Endothelial cell of umbilical vein (primary cell): Measurements from ENCODE around the gene NEU3. TPM values are rescaled to one million over a fixed set of nuclear protein-coding genes. Genes with fewer than 3 reads are reported as not detected.

Experiments
- BruUV-seq: library from RNA; stranded (reverse); fragments of 400-500 nt; replicated peaks from 2 replicates; lab custom pipeline; 2021; lab: Mats Ljungman, UMichigan
- CTCF ChIA-PET: fragments of 300-600, 350-600 bp; sonication (Branson Sonifier 250); formaldehyde crosslinking; loops from one replicate; lab custom pipeline; 2021; ENCODE audit warnings: antibody characterized with exemption, inconsistent platforms; lab: Charles Lee
- POLR2A ChIA-PET: fragments of 300-600, 350-600 bp; sonication (Branson Sonifier 250); formaldehyde crosslinking; loops from one replicate; lab custom pipeline; 2021; ENCODE audit warnings: antibody characterized with exemption, inconsistent platforms; lab: Charles Lee
- DNase-seq: peaks from one replicate; pipeline ENCODE4 v3.0.0-alpha.2; 2011; ENCODE audit warnings: low read depth, low spot score
- FAIRE-seq: peaks from 2 replicates; lab custom pipeline; 2011; peaks lifted over from hg19 to GRCh38; lab: Jason Lieb, UNC
- H2AFZ ChIP-seq: 2 replicates; pipeline ENCODE4 v1.6.0; 2012; ENCODE audit warnings: low read depth, low read length, control low read depth, inconsistent platforms
- H3K27ac ChIP-seq: 2 replicates; pipeline ENCODE4 v1.5.1; 2011; ENCODE audit warnings: low read depth, mild to moderate bottlenecking, control low read depth, low read length, moderate library complexity; ENCODE audit not compliant: insufficient read depth
- H3K27me3 ChIP-seq, 2 experiments: 2 replicates each; pipeline versions ENCODE4 v1.6.0 to v1.6.1; 2011; ENCODE audit warnings: low read length in 2 of 2, mixed read lengths in 1 of 2; ENCODE audit not compliant: control insufficient read depth in 2 of 2, insufficient read depth in 2 of 2
- H3K36me3 ChIP-seq, 2 experiments: 2 replicates in 1 of 2; 3 replicates in 1 of 2; pipeline ENCODE4 v1.5.1; 2011; ENCODE audit warnings: low read length in 2 of 2, mild to moderate bottlenecking in 1 of 2, moderate library complexity in 1 of 2; ENCODE audit not compliant: control insufficient read depth in 2 of 2, insufficient read depth in 2 of 2; ENCODE audit errors: extremely low read depth in 1 of 2
- H3K4me1 ChIP-seq: 3 replicates; pipeline ENCODE4 v1.5.1; 2011; ENCODE audit warnings: mild to moderate bottlenecking, low read length; ENCODE audit not compliant: control insufficient read depth, insufficient read depth; ENCODE audit errors: extremely low read depth
- H3K4me2 ChIP-seq: 2 replicates; pipeline ENCODE4 v1.6.1; 2011; ENCODE audit warnings: low read length, control low read depth, mixed read lengths; ENCODE audit not compliant: insufficient read depth
- H3K4me3 ChIP-seq, 3 experiments: fragments of 200-600 bp in 1 of 3; sonication (generic), shearing (Covaris generic) in 1 of 3; replicated peaks in 1 of 3; 2 replicates each; pipeline ENCODE4 v1.5.1; 2011 to 2016; ENCODE audit warnings: control low read depth in 3 of 3, low read length in 3 of 3, mild to moderate bottlenecking in 2 of 3, inconsistent platforms in 1 of 3, low read depth in 1 of 3, moderate library complexity in 1 of 3; ENCODE audit not compliant: insufficient read depth in 1 of 3
- H3K79me2 ChIP-seq: 2 replicates; pipeline ENCODE4 v1.6.0; 2012; ENCODE audit warnings: low read length, inconsistent platforms; ENCODE audit not compliant: control insufficient read depth, insufficient read depth
- H3K9ac ChIP-seq: replicated peaks from 2 replicates; pipeline ENCODE3; 2011; ENCODE audit warnings: low read length, control low read depth; ENCODE audit not compliant: insufficient read depth; ENCODE audit errors: extremely low read depth
- H3K9me1 ChIP-seq: replicated peaks from 3 replicates; pipeline ENCODE4 v1.6.0; 2011; ENCODE audit warnings: mild to moderate bottlenecking, low read length; ENCODE audit not compliant: control insufficient read depth, insufficient read depth; ENCODE audit errors: extremely low read depth
- H3K9me3 ChIP-seq: replicated peaks from 2 replicates; pipeline ENCODE4 v1.5.1; 2012; ENCODE audit warnings: low read length, inconsistent platforms; ENCODE audit not compliant: control insufficient read depth, insufficient read depth
- H4K20me1 ChIP-seq: replicated peaks from 2 replicates; pipeline ENCODE3; 2011; ENCODE audit warnings: mild to moderate bottlenecking, low read length; ENCODE audit not compliant: control insufficient read depth, insufficient read depth; ENCODE audit errors: extremely low read depth
- EZH2 ChIP-seq: IDR thresholded peaks from 2 replicates; pipeline ENCODE4 v1.6.1; 2012; ENCODE audit warnings: borderline replicate concordance, low read depth, mild to moderate bottlenecking, moderate library complexity, low read length, inconsistent platforms; ENCODE audit not compliant: severe bottlenecking
- FOS ChIP-seq: IDR thresholded peaks from 2 replicates; pipeline ENCODE4 v1.6.1; 2011; ENCODE audit warnings: mild to moderate bottlenecking, low read length, moderate library complexity, borderline replicate concordance; ENCODE audit not compliant: insufficient read depth
- GATA2 ChIP-seq: IDR thresholded peaks from 2 replicates; pipeline ENCODE4 v1.7.0; 2011; ENCODE audit warnings: low read depth, mild to moderate bottlenecking, moderate library complexity, mixed read lengths, low read length; ENCODE audit not compliant: insufficient read length, insufficient read depth
- JUN ChIP-seq: IDR thresholded peaks from 2 replicates; pipeline ENCODE4 v1.6.1; 2011; ENCODE audit warnings: borderline replicate concordance, low read depth; ENCODE audit not compliant: insufficient read length, insufficient read depth
- MYC ChIP-seq: IDR thresholded peaks from one replicate; pipeline ENCODE4 v1.6.1; 2011; ENCODE audit warnings: mild to moderate bottlenecking, low read depth, low read length
- POLR2A ChIP-seq: IDR thresholded peaks from 2 replicates; pipeline ENCODE4 v1.6.1; 2012; ENCODE audit warnings: low read depth, mild to moderate bottlenecking, control low read depth, low read length
- POLR2AphosphoS5 ChIP-seq: IDR thresholded peaks from 2 replicates; pipeline ENCODE4 v1.6.1; 2012; ENCODE audit warnings: low read depth, mild to moderate bottlenecking, control low read depth, low read length, moderate library complexity; ENCODE audit not compliant: insufficient read depth
- dilution Hi-C: fragments of 300-500 bp; cut with MboI; formaldehyde crosslinking; loops from one replicate; pipeline ENCODE4 v1.15.0; 2019; ENCODE audit warnings: low sequenced_read_pairs; ENCODE audit not compliant: extremely low pct_ligation_motif_present
- intact Hi-C: fragments of 100-400 bp; cut with micrococcal nuclease; formaldehyde crosslinking; loops from one replicate; pipeline ENCODE4 v1.10.0; 2022
- polyA plus RNA-seq, 4 experiments: library from polyadenylated mRNA; depleted of rRNA in 3 of 4; stranded (reverse) in 3 of 4; unstranded in 1 of 4; fragments of >200 nt; gene quantifications; 2 replicates each; pipeline versions ENCODE4 v1.2.1 to v1.2.3, GENCODE V29; 2011 to 2012; ENCODE audit warnings: missing spikeins in 1 of 4
- total RNA-seq: library from RNA; stranded (reverse); gene quantifications from 2 replicates; pipeline ENCODE4 v1.2.3, GENCODE V29; 2021
- TF ChIP-seq, protein P1 (sequence below): IDR thresholded peaks from 2 replicates; pipeline ENCODE4 v1.6.1; 2011; ENCODE audit not compliant: insufficient read depth, insufficient read length
- TF ChIP-seq, protein P2 (sequence below), 2 donors: IDR thresholded peaks; 1 replicate in 1 of 2; 2 replicates in 1 of 2; pipeline ENCODE4 v1.5.1; 2011; ENCODE audit warnings: low read length in 2 of 2, mild to moderate bottlenecking in 2 of 2, moderate library complexity in 2 of 2, control low read depth in 1 of 2, inconsistent platforms in 1 of 2, low read depth in 1 of 2; ENCODE audit not compliant: insufficient read depth in 1 of 2; ENCODE audit errors: extremely low read depth in 1 of 2

NEU3 gene
- total and polyA plus RNA-seq, 2 donors (not counting 3 experiments of a cell fraction or from before 2014, with no cell fraction given), result 5.9 to 7.0 TPM

DNA sequence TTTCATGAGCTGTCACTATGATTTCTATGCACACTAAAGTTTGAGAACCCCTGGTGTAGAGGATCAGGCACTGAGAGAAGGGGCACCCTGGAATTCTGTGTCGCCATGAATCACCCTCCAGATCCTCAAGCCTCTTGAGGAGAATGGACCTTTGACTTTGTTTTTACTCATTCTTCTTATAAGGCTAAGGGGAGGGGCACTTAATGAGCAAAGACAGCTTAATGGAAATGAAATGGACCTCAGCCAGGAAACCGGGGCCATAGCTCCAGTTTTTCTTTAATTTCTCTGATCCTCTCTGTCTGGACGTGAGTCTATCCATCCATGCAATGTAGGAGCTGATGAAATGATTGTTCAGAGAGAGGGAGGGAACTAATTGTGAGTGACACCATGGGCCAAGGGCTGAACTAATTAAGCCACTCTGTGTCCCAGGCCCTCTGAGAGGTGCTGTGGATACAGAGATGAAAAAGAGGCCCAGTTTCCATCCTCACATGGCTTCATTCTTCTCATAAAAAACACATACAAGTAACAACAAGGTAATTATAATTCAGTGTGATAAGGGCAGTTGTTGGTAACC, 75.1 kb downstream of the NEU3 start:
- no peak overlapping the region for H3K4me2 ChIP-seq
- no peak overlapping the region for H3K4me3 ChIP-seq
- dilution Hi-C loops, result no loop called here
- FAIRE-seq (no peak), DNase-seq (no peak)
- no peaks in the 10 kb centered on the region for H3K4me1 ChIP-seq
- H3K9me3 ChIP-seq, result no peaks in the 10 kb centered on the region
- peaks cover 11 to 18% of the 10 kb centered on the region in 2 experiments for H3K27me3 ChIP-seq
- intact Hi-C loops, result no loop called here
- TF ChIP-seq POLR2A, result no peak
- TF ChIP-seq GATA2, result no peak
- TF ChIP-seq POLR2AphosphoS5, result no peak
- TF ChIP-seq FOS, result no peak
- TF ChIP-seq, protein P1, sequence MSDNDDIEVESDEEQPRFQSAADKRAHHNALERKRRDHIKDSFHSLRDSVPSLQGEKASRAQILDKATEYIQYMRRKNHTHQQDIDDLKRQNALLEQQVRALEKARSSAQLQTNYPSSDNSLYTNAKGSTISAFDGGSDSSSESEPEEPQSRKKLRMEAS, result no peak
- TF ChIP-seq MYC, result no peak
- TF ChIP-seq EZH2, result no peak
- TF ChIP-seq JUN, result no peak
- TF ChIP-seq, protein P2, sequence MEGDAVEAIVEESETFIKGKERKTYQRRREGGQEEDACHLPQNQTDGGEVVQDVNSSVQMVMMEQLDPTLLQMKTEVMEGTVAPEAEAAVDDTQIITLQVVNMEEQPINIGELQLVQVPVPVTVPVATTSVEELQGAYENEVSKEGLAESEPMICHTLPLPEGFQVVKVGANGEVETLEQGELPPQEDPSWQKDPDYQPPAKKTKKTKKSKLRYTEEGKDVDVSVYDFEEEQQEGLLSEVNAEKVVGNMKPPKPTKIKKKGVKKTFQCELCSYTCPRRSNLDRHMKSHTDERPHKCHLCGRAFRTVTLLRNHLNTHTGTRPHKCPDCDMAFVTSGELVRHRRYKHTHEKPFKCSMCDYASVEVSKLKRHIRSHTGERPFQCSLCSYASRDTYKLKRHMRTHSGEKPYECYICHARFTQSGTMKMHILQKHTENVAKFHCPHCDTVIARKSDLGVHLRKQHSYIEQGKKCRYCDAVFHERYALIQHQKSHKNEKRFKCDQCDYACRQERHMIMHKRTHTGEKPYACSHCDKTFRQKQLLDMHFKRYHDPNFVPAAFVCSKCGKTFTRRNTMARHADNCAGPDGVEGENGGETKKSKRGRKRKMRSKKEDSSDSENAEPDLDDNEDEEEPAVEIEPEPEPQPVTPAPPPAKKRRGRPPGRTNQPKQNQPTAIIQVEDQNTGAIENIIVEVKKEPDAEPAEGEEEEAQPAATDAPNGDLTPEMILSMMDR (IDR thresholded peaks at IDR 0.05; ENCODE audit: extremely low read depth in 1 of 2, insufficient read depth in 1 of 2, low read depth in 1 of 2, low read length in 2 of 2), result no peak
- no peak overlapping the region for H3K9ac ChIP-seq
- H3K9me1 ChIP-seq, result no peaks in the 10 kb centered on the region
- H3K79me2 ChIP-seq, result no peaks in the 10 kb centered on the region
- H4K20me1 ChIP-seq, result no peaks in the 10 kb centered on the region
- H3K36me3 ChIP-seq, result no peaks in the 10 kb centered on the region
- no peak overlapping the region for H2AFZ ChIP-seq
- BruUV-seq, result no TSS peak
- CTCF ChIA-PET, result interaction anchor here (1.2 to 2.2 kb wide), 6 partner anchors 9 to 185 kb away, joined by 3 to 8 read pairs (median 4); no protein-coding TSS in a partner anchor
- no peak overlapping the region for H3K27ac ChIP-seq
- POLR2A ChIA-PET, result no interaction called here
